Panc1 (cell line): ENCODE measurements around the gene CD37.
"Not testable (repeated sequence)": the region's sequence is repeated elsewhere in the genome, so short reads cannot be mapped to it uniquely, and the experiment has no call there.

Source experiments
- CTCF ChIP-seq: fragments of 450-650 bp; IDR thresholded peaks from 2 replicates; pipeline ENCODE4 v1.5.1; 2017; ENCODE audit warnings: mild to moderate bottlenecking
- POLR2AphosphoS5 ChIP-seq: IDR thresholded peaks from 2 replicates; pipeline ENCODE4 v1.6.1; 2012; ENCODE audit warnings: mild to moderate bottlenecking, low read depth, low read length, moderate library complexity
- SIN3A ChIP-seq: IDR thresholded peaks from 2 replicates; pipeline ENCODE4 v1.6.1; 2012; ENCODE audit warnings: low read depth, mild to moderate bottlenecking, low read length, moderate library complexity, borderline replicate concordance; ENCODE audit not compliant: insufficient read depth
- TCF7L2 ChIP-seq: IDR thresholded peaks from 2 replicates; pipeline ENCODE4 v1.6.1; 2011; ENCODE audit warnings: mild to moderate bottlenecking, low read depth, low read length, inconsistent platforms
- TF ChIP-seq, protein P1 (sequence below), 2 experiments: IDR thresholded peaks; 2 replicates each; pipeline ENCODE4 v1.6.1; 2011 to 2012; ENCODE audit warnings: low read depth in 2 of 2, control low read depth in 1 of 2, low read length in 1 of 2, mild to moderate bottlenecking in 1 of 2, moderate library complexity in 1 of 2; ENCODE audit not compliant: insufficient read depth in 1 of 2

DNA sequence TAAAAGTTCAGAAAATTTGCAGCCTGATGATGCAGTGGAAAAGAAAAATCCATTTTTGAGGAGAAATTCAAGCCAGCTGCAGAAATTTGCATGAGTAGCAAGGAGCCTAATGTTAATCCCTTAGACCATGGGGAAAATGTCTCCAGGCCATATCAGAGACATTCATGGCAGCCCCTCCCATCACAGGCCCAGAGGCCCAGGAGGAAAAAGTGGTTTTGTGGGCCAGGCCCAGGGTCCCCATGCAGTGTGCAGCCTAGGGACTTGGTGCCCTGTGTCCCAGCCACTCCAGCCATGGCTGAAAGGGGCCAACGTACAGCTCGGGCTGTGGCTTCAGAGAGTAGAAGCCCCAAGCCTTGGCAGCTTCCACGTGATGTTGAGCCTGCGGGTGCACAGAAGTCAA is 47.0 kb upstream of the CD37 start:
- TF ChIP-seq CTCF, POLR2AphosphoS5, SIN3A, TCF7L2: not testable (repeated sequence)
- TF ChIP-seq, protein P1, sequence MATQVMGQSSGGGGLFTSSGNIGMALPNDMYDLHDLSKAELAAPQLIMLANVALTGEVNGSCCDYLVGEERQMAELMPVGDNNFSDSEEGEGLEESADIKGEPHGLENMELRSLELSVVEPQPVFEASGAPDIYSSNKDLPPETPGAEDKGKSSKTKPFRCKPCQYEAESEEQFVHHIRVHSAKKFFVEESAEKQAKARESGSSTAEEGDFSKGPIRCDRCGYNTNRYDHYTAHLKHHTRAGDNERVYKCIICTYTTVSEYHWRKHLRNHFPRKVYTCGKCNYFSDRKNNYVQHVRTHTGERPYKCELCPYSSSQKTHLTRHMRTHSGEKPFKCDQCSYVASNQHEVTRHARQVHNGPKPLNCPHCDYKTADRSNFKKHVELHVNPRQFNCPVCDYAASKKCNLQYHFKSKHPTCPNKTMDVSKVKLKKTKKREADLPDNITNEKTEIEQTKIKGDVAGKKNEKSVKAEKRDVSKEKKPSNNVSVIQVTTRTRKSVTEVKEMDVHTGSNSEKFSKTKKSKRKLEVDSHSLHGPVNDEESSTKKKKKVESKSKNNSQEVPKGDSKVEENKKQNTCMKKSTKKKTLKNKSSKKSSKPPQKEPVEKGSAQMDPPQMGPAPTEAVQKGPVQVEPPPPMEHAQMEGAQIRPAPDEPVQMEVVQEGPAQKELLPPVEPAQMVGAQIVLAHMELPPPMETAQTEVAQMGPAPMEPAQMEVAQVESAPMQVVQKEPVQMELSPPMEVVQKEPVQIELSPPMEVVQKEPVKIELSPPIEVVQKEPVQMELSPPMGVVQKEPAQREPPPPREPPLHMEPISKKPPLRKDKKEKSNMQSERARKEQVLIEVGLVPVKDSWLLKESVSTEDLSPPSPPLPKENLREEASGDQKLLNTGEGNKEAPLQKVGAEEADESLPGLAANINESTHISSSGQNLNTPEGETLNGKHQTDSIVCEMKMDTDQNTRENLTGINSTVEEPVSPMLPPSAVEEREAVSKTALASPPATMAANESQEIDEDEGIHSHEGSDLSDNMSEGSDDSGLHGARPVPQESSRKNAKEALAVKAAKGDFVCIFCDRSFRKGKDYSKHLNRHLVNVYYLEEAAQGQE (IDR thresholded peaks at IDR 0.05; ENCODE audit: insufficient read depth in 1 of 2, low read depth in 2 of 2, low read length in 1 of 2) = not testable (repeated sequence)
